Body of pancreas (tissue), 4 donors: Measurements from ENCODE around the gene PHF13.
A peak's percentile ranks its signal among the peaks of the same experiment; 100 is the strongest.

Experiments
- CTCF ChIP-seq, 7 experiments: fragments of 450-650 bp in 4 of 7; fragments of 200-600 bp in 3 of 7; sonication (generic) in 3 of 7; IDR thresholded peaks; one replicate each; pipeline ENCODE4 v1.5.1; 2016 to 2019; ENCODE audit warnings: antibody characterized with exemption in 7 of 7
- POLR2A ChIP-seq, 3 donors: fragments of 450-650 bp; IDR thresholded peaks; one replicate each; pipeline ENCODE4 v1.6.1; 2016; ENCODE audit warnings: antibody characterized with exemption in 3 of 3, mild to moderate bottlenecking in 2 of 3

- no peak for TF ChIP-seq CTCF (IDR thresholded peaks at IDR 0.05)
- TF ChIP-seq POLR2A (IDR thresholded peaks at IDR 0.05): peak in 1 of 3 donors; percentile 12
Observed at GRCh38 chr1:6587261-6588005, 26.1 kb upstream of the PHF13 start.
